C4-2B (cell line): ENCODE data around the gene APPL2.

ENCODE experiments used
- CTCF ChIP-seq: fragments of 450-650 bp; conservative IDR thresholded peaks from 2 replicates; pipeline ENCODE4 v1.5.1; 2017; ENCODE audit warnings: mild to moderate bottlenecking
- ZFX ChIP-seq: fragments of 450-650 bp; IDR thresholded peaks from 2 replicates; pipeline ENCODE4 v1.6.1; 2017

GRCh38 chr12:105177208-105177607, 58.8 kb downstream of the APPL2 start:
- TF ChIP-seq CTCF (no peak), ZFX (no peak)
